Stimulated activated CD4-positive, alpha-beta T cell treated with anti-CD3 and anti-CD28 coated beads, Interleukin-1b, Interleukin-23, amount 100 ng/mL, for 48 hours (primary cell): ENCODE data around the gene YPEL2.
"Not testable (repeated sequence)": the region's sequence is repeated elsewhere in the genome, so short reads cannot be mapped to it uniquely, and the experiment has no call there.

ENCODE experiments used
- DNase-seq: peaks from one replicate; pipeline ENCODE4 v3.0.0-alpha.2; 2020

Gene YPEL2

GRCh38 chr17:59331129-59331928, at the start of gene YPEL2:
TSS of gene YPEL2 (plus strand) at chr17:59331655. CDS start at chr17:59353410, 21,755 bp downstream.
- DNase-seq = peak; percentile 85

GRCh38 chr17:59284317-59284716, 47.1 kb upstream of the YPEL2 start:
- DNase-seq = no peak

- DNase-seq = peak; percentile 2
Observed at GRCh38 chr17:59287452-59287851, 44.0 kb upstream of the YPEL2 start.

- no peak for DNase-seq
Observed at GRCh38 chr17:59287891-59288290, 43.6 kb upstream of the YPEL2 start.

GRCh38 chr17:59289981-59290301, 41.5 kb upstream of the YPEL2 start:
- DNase-seq = no peak

GRCh38 chr17:59290302-59290998, 41.0 kb upstream of the YPEL2 start:
- DNase-seq = not testable (repeated sequence)

- DNase-seq = no peak
Observed at GRCh38 chr17:59292174-59292523, 39.3 kb upstream of the YPEL2 start.

- DNase-seq = no peak
Observed at GRCh38 chr17:59296190-59296589, 35.3 kb upstream of the YPEL2 start.

GRCh38 chr17:59298521-59298920, 32.9 kb upstream of the YPEL2 start:
- DNase-seq = no peak

- no peak for DNase-seq
Observed at GRCh38 chr17:59299400-59300092, 31.9 kb upstream of the YPEL2 start.

GRCh38 chr17:59300941-59301340, 30.5 kb upstream of the YPEL2 start:
- no peak for DNase-seq

- DNase-seq = no peak
Observed at GRCh38 chr17:59304811-59305210, 26.6 kb upstream of the YPEL2 start.

- no peak for DNase-seq
Observed at GRCh38 chr17:59310263-59310920, 21.1 kb upstream of the YPEL2 start.

- peak; percentile 19 for DNase-seq
Observed at GRCh38 chr17:59311051-59311468, 20.4 kb upstream of the YPEL2 start.

GRCh38 chr17:59311521-59311920, 19.9 kb upstream of the YPEL2 start:
- not testable (repeated sequence) for DNase-seq

GRCh38 chr17:59315866-59316265, 15.6 kb upstream of the YPEL2 start:
- no peak for DNase-seq

GRCh38 chr17:59327121-59327980, 4.1 kb upstream of the YPEL2 start:
- DNase-seq = no peak

GRCh38 chr17:59327981-59328290, 3.5 kb upstream of the YPEL2 start:
- DNase-seq = no peak

GRCh38 chr17:59328601-59329000, 2.9 kb upstream of the YPEL2 start:
- no peak for DNase-seq

- peak; percentile 45 for DNase-seq
Observed at GRCh38 chr17:59329176-59330052, 2.0 kb upstream of the YPEL2 start.
